Stomach (tissue), 4 donors: Measurements from ENCODE around the gene CDCP2.

Source experiments
- EP300 ChIP-seq: sonication (generic); formaldehyde crosslinking; IDR thresholded peaks from one replicate; pipeline ENCODE4 v1.6.1; 2017; ENCODE audit warnings: antibody characterized with exemption
- POLR2A ChIP-seq, 4 donors: fragments of 450-650 bp; IDR thresholded peaks; one replicate each; pipeline ENCODE4 v1.6.1; 2016; ENCODE audit warnings: antibody characterized with exemption in 4 of 4, control low read depth in 2 of 4, mild to moderate bottlenecking in 1 of 4, moderate library complexity in 1 of 4
- POLR2AphosphoS5 ChIP-seq, 3 donors: sonication (generic); formaldehyde crosslinking; IDR thresholded peaks; one replicate each; pipeline ENCODE4 v1.6.1; 2016; ENCODE audit warnings: antibody characterized with exemption in 3 of 3
- TF ChIP-seq, protein P1 (sequence below), 7 experiments: fragments of 450-650 bp in 4 of 7; fragments of 200-600 bp in 3 of 7; sonication (generic) in 3 of 7; IDR thresholded peaks; one replicate each; pipeline ENCODE4 v1.5.1; 2016 to 2019; ENCODE audit warnings: antibody characterized with exemption in 7 of 7, control low read depth in 2 of 7, mild to moderate bottlenecking in 1 of 7

DNA sequence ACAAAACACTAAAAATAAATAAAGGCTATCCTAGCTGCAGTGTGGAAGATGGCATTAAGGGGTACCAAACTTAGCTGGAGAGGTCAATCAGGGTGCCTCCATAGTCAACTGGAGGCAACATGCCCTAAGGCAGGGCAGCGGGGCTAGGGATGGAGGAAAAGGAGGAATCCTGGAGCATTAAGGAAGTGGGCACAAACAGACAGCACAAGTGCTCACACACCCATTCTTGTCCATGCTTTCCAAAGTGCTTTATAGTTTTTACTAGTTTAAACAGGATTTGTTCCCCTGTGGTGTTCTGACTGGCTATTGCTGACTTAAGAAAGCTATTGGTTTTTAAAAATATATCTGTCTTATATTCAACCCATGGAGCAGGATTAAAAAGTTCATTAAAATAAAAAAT lies 66.0 kb downstream of the CDCP2 start:
- no peak for TF ChIP-seq POLR2AphosphoS5 (IDR thresholded peaks at IDR 0.05)
- no peak for TF ChIP-seq POLR2A (IDR thresholded peaks at IDR 0.05)
- TF ChIP-seq, protein P1, sequence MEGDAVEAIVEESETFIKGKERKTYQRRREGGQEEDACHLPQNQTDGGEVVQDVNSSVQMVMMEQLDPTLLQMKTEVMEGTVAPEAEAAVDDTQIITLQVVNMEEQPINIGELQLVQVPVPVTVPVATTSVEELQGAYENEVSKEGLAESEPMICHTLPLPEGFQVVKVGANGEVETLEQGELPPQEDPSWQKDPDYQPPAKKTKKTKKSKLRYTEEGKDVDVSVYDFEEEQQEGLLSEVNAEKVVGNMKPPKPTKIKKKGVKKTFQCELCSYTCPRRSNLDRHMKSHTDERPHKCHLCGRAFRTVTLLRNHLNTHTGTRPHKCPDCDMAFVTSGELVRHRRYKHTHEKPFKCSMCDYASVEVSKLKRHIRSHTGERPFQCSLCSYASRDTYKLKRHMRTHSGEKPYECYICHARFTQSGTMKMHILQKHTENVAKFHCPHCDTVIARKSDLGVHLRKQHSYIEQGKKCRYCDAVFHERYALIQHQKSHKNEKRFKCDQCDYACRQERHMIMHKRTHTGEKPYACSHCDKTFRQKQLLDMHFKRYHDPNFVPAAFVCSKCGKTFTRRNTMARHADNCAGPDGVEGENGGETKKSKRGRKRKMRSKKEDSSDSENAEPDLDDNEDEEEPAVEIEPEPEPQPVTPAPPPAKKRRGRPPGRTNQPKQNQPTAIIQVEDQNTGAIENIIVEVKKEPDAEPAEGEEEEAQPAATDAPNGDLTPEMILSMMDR (IDR thresholded peaks at IDR 0.05) = no peak
- TF ChIP-seq EP300 = no peak
